ENCODE measurements around the gene UBXN10. TPM values are rescaled to one million over a fixed set of nuclear protein-coding genes. Genes with fewer than 3 reads are reported as not detected.

The UBXN10 gene
- total and polyA plus RNA-seq, 2 experiments from 2014 or later, result 0.63 to 1.2 TPM

GRCh38 chr1:20143318-20143717 lies 42.6 kb upstream of the UBXN10 start:
- Histone ChIP-seq H3K27ac (no peak overlapping the region), H3K9me2 (replicated peaks; ENCODE audit: insufficient read depth) (no peaks in the 10 kb centered on the region), H3K4me1 (ENCODE audit: insufficient read depth) (no peaks in the 10 kb centered on the region), H3K36me3 (replicated peaks; ENCODE audit: insufficient read depth, low read depth) (no peaks in the 10 kb centered on the region), H3K4me3 (no peak overlapping the region), H3K9me3 (ENCODE audit: low read depth) (no peaks in the 10 kb centered on the region), H2AFZ (no peak overlapping the region), H3K79me2 (no peaks in the 10 kb centered on the region), H4K20me1 (ENCODE audit: insufficient read depth, poor library complexity, severe bottlenecking) (no peaks in the 10 kb centered on the region), H3K27me3 (no peaks in the 10 kb centered on the region), H3K4me2 (no peak overlapping the region)
- WGBS (ENCODE audit: low lambda C conversion rate, missing lambda C conversion rate), result 95% methylated on average over 8 of the region's 8 CpGs
- TF ChIP-seq EZH2phosphoT487 (IDR thresholded peaks at IDR 0.05; ENCODE audit: low read depth, severe bottlenecking, unreplicated experiment) (no peak), EZH2 (IDR thresholded peaks at IDR 0.05; ENCODE audit: borderline replicate concordance) (no peak)
- TF ChIP-seq, protein P1, sequence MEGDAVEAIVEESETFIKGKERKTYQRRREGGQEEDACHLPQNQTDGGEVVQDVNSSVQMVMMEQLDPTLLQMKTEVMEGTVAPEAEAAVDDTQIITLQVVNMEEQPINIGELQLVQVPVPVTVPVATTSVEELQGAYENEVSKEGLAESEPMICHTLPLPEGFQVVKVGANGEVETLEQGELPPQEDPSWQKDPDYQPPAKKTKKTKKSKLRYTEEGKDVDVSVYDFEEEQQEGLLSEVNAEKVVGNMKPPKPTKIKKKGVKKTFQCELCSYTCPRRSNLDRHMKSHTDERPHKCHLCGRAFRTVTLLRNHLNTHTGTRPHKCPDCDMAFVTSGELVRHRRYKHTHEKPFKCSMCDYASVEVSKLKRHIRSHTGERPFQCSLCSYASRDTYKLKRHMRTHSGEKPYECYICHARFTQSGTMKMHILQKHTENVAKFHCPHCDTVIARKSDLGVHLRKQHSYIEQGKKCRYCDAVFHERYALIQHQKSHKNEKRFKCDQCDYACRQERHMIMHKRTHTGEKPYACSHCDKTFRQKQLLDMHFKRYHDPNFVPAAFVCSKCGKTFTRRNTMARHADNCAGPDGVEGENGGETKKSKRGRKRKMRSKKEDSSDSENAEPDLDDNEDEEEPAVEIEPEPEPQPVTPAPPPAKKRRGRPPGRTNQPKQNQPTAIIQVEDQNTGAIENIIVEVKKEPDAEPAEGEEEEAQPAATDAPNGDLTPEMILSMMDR (IDR thresholded peaks at IDR 0.05; ENCODE audit: poor library complexity), result no peak
- no peak for DNase-seq (ENCODE audit: low spot score)

- Histone ChIP-seq H3K79me2 (no peaks in the 10 kb centered on the region), H3K27ac (no peak overlapping the region), H3K27me3 (no peaks in the 10 kb centered on the region), H4K20me1 (ENCODE audit: insufficient read depth, poor library complexity, severe bottlenecking) (no peaks in the 10 kb centered on the region), H2AFZ (no peak overlapping the region), H3K9me3 (ENCODE audit: low read depth) (no peaks in the 10 kb centered on the region), H3K36me3 (replicated peaks; ENCODE audit: insufficient read depth, low read depth) (no peaks in the 10 kb centered on the region), H3K4me2 (no peak overlapping the region), H3K9me2 (replicated peaks; ENCODE audit: insufficient read depth) (no peaks in the 10 kb centered on the region), H3K4me1 (ENCODE audit: insufficient read depth) (no peaks in the 10 kb centered on the region), H3K4me3 (no peak overlapping the region)
- TF ChIP-seq, protein P1 (IDR thresholded peaks at IDR 0.05; ENCODE audit: poor library complexity), result no peak
- TF ChIP-seq EZH2 (IDR thresholded peaks at IDR 0.05; ENCODE audit: borderline replicate concordance), result no peak
- no peak for TF ChIP-seq EZH2phosphoT487 (IDR thresholded peaks at IDR 0.05; ENCODE audit: low read depth, severe bottlenecking, unreplicated experiment)
- WGBS (ENCODE audit: low lambda C conversion rate, missing lambda C conversion rate), result 71% methylated on average over 13 of the region's 13 CpGs
- no peak for DNase-seq (ENCODE audit: low spot score)
Observed at GRCh38 chr1:20143734-20144565, 41.9 kb upstream of the UBXN10 start.

GRCh38 chr1:20147846-20148570 lies 37.9 kb upstream of the UBXN10 start:
- no peaks in the 10 kb centered on the region for H3K36me3 ChIP-seq (replicated peaks; ENCODE audit: insufficient read depth, low read depth)
- no peaks in the 10 kb centered on the region for H3K9me2 ChIP-seq (replicated peaks; ENCODE audit: insufficient read depth)
- 88% methylated on average over 13 of the region's 13 CpGs for WGBS (ENCODE audit: low lambda C conversion rate, missing lambda C conversion rate)
- H3K79me2 ChIP-seq, result no peaks in the 10 kb centered on the region
- no peak overlapping the region for H3K4me3 ChIP-seq
- DNase-seq (ENCODE audit: low spot score), result no peak
- H3K27ac ChIP-seq, result no peak overlapping the region
- H3K9me3 ChIP-seq (ENCODE audit: low read depth), result no peaks in the 10 kb centered on the region
- H3K4me1 ChIP-seq (ENCODE audit: insufficient read depth), result no peaks in the 10 kb centered on the region
- H2AFZ ChIP-seq, result no peak overlapping the region
- no peaks in the 10 kb centered on the region for H3K27me3 ChIP-seq
- no peak overlapping the region for H3K4me2 ChIP-seq
- H4K20me1 ChIP-seq (ENCODE audit: insufficient read depth, poor library complexity, severe bottlenecking), result no peaks in the 10 kb centered on the region
- no peak for TF ChIP-seq EZH2phosphoT487 (IDR thresholded peaks at IDR 0.05; ENCODE audit: low read depth, severe bottlenecking, unreplicated experiment)
